ENCODE data around the gene ZNF790. TPM values are rescaled to one million over a fixed set of nuclear protein-coding genes. Genes with fewer than 3 reads are reported as not detected.
A peak's percentile ranks its signal among the peaks of the same experiment; 100 is the strongest.

ZNF790 gene
- total RNA-seq, 4 donors from 2014 or later, result 4.0 to 8.4 (median 4.4) TPM

DNA sequence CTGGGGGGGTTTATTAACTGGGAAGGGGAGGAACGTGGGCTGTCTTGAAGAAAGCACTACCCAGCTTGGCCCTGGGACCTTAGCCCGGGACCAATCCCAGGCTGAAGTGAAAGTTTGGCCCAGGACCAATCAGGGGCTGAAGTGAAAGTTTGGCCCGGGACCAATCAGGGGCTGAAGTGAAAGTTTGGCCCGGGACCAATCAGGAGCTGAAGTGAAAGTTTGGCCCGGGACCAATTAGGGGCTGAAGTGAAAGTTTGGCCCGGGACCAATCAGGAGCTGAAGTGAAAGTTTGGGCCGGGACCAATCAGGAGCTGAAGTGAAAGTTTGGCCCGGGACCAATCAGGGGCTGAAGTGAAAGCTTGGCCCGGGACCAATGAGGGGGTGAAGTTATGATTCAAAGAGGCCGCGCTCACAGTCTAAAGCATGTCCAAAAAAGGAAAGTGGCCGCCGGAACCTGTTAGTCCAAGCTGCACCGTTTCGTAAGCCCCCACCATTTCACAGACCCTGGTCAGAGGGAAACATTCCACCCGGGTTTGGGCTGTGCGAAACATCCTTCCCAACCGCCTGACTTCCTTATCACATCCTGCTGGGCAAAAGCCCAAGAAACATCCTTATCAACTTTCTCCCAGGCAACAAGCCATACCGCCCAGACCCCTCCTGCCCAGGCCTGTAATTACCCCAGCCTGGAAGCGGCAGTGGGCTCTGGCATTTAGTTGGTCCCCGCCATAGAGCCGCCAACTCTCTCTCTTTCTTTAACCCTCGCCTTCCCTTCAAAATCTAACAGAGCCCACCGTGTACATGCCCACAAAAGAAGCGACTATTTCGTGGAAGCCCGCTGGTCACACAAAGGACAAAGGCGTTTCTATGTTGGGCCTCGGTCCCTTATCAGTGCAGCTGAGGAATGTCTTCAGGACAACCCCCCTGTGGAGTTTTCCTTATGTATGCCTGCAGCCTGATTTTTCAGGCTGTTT, 66.6 kb downstream of the ZNF790 start:
- DNase-seq (ENCODE audit: low spot score), result peak; percentile 52
- TF ChIP-seq, protein P1, sequence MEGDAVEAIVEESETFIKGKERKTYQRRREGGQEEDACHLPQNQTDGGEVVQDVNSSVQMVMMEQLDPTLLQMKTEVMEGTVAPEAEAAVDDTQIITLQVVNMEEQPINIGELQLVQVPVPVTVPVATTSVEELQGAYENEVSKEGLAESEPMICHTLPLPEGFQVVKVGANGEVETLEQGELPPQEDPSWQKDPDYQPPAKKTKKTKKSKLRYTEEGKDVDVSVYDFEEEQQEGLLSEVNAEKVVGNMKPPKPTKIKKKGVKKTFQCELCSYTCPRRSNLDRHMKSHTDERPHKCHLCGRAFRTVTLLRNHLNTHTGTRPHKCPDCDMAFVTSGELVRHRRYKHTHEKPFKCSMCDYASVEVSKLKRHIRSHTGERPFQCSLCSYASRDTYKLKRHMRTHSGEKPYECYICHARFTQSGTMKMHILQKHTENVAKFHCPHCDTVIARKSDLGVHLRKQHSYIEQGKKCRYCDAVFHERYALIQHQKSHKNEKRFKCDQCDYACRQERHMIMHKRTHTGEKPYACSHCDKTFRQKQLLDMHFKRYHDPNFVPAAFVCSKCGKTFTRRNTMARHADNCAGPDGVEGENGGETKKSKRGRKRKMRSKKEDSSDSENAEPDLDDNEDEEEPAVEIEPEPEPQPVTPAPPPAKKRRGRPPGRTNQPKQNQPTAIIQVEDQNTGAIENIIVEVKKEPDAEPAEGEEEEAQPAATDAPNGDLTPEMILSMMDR (IDR thresholded peaks at IDR 0.05), result no peak
- peak; percentile 69 for ATAC-seq (ENCODE audit: low FRiP score)

Small RNA genes lying within 50 kb of the gene (small RNA-seq; reads per million reads assigned to genes)
- gene RF00019, result not detected

Other genes starting within 250 kb of the ZNF790 start
- gene ZNF382, start 233.1 kb downstream of the ZNF790 start, total RNA-seq, result 1 to 10 TPM in 3 of 4 donors, under 1 TPM in 1; 0.79 to 5.0 (median 4.3) TPM
- 1 to 10 TPM; 4.2 to 8.0 (median 6.9) TPM for gene ZNF461, start 171.6 kb downstream of the ZNF790 start, total RNA-seq
- gene ZNF567, start 150.8 kb downstream of the ZNF790 start, total RNA-seq, result 10 to 100 TPM in 1 of 4 donors, 1 to 10 TPM in 3; 6.4 to 11.2 (median 8.0) TPM
- gene ZNF850, start 65.6 kb downstream of the ZNF790 start, total RNA-seq, result 1 to 10 TPM; 1.7 to 4.6 (median 3.5) TPM
- gene ZNF345, start 12.5 kb upstream of the ZNF790 start, total RNA-seq, result 1 to 10 TPM; 2.6 to 7.4 (median 4.2) TPM
- gene ZNF829, start 77.9 kb upstream of the ZNF790 start, total RNA-seq, result 1 to 10 TPM; 1.7 to 3.9 (median 3.2) TPM
- gene ZNF568, start 77.9 kb upstream of the ZNF790 start, total RNA-seq, result 10 to 100 TPM in 2 of 4 donors, 1 to 10 TPM in 2; 5.6 to 13.2 (median 8.4) TPM
- gene ZNF420, start 240.0 kb upstream of the ZNF790 start, total RNA-seq, result 1 to 10 TPM; 8.0 to 9.2 (median 8.8) TPM

Data from omental fat pad (tissue), 4 donors.